ENCODE results near the gene CARHSP1.

DNA sequence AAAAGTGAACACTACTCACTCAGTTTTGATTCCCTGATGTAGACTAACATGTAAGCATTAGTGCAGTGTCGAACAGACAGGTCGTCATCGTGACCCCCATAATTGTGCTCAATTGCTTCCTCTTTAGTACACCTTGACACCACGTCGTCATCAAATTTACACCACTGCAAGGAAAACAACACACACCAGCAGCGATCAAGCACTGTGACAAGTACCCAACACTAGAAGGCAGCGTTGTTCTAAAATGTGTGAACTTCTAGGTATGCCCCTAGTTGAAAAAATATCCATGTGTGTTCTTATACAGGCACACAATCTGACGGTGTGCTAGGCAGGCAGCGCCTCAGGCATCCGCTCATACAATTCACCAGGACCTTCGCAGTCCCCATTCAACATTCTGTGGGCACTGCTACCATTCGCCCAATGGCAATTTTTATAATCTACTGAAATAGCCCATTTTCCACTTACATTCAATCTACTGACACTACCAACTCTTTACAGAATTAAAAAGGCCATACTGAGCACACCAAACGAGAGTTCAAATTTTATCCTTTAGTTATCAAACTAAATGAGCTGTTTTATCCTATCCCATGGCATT lies 36.5 kb upstream of the CARHSP1 start:
- TF ChIP-seq ASH2L (IDR thresholded peaks at IDR 0.05; ENCODE audit: low read length): no peak
- TF ChIP-seq, protein P1, sequence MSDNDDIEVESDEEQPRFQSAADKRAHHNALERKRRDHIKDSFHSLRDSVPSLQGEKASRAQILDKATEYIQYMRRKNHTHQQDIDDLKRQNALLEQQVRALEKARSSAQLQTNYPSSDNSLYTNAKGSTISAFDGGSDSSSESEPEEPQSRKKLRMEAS (IDR thresholded peaks at IDR 0.05): no peak
- no peak for TF ChIP-seq GTF2F1 (IDR thresholded peaks at IDR 0.05; ENCODE audit: borderline replicate concordance, low read depth, low read length)
- no peak for TF ChIP-seq MAFK (IDR thresholded peaks at IDR 0.05; ENCODE audit: low read depth, low read length)
